Measurements from ENCODE around the gene ADAMTS17. TPM values are rescaled to one million over a fixed set of nuclear protein-coding genes. Genes with fewer than 3 reads are reported as not detected.

Gene ADAMTS17
- total and polyA plus RNA-seq, 2 experiments from 2014 or later: 3.7 to 4.4 TPM

DNA sequence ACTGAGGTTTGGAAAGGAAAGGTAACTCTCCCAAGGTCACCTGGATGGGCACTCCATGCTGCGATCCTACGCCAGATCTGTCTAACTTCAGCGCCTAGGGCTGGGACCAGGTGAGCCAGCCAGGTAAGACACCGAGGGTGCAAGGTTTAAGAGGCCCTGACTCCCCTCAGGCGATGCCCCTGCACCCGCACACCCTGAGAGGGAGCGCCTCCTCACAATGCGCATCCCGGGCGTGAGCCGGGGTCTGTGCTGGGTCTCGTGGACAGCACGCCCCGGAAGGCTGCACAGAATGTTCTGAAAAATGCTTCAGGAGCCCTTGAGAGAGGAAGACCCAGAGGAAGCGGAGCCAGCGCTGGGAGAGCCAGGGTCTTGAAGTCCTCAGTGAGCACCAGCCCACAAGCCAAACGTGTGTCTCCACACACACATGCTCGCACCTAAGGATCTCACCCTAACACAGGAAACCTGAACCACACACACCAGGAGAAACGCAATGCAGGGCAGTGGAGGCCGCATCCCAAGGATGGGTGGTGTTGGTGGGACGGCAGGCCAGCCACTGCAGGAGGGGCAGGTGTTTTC lies 142.0 kb downstream of the ADAMTS17 start:
- Histone ChIP-seq H3K27me3 (no peaks in the 10 kb centered on the region), H3K9me3 (ENCODE audit: low read depth) (no peaks in the 10 kb centered on the region), H3K79me2 (no peaks in the 10 kb centered on the region), H3K36me3 (replicated peaks; ENCODE audit: insufficient read depth, low read depth) (no peaks in the 10 kb centered on the region), H3K4me3 (no peak overlapping the region), H3K27ac (no peak overlapping the region), H4K20me1 (ENCODE audit: insufficient read depth, poor library complexity, severe bottlenecking) (no peaks in the 10 kb centered on the region), H3K4me2 (no peak overlapping the region), H3K4me1 (ENCODE audit: insufficient read depth) (peaks cover 18% of the 10 kb centered on the region), H2AFZ (no peak overlapping the region), H3K9me2 (replicated peaks; ENCODE audit: insufficient read depth) (no peaks in the 10 kb centered on the region)
- 97% methylated on average over 21 of the region's 21 CpGs for WGBS (ENCODE audit: low lambda C conversion rate, missing lambda C conversion rate)
- DNase-seq (ENCODE audit: low spot score): no peak
- TF ChIP-seq, protein P1, sequence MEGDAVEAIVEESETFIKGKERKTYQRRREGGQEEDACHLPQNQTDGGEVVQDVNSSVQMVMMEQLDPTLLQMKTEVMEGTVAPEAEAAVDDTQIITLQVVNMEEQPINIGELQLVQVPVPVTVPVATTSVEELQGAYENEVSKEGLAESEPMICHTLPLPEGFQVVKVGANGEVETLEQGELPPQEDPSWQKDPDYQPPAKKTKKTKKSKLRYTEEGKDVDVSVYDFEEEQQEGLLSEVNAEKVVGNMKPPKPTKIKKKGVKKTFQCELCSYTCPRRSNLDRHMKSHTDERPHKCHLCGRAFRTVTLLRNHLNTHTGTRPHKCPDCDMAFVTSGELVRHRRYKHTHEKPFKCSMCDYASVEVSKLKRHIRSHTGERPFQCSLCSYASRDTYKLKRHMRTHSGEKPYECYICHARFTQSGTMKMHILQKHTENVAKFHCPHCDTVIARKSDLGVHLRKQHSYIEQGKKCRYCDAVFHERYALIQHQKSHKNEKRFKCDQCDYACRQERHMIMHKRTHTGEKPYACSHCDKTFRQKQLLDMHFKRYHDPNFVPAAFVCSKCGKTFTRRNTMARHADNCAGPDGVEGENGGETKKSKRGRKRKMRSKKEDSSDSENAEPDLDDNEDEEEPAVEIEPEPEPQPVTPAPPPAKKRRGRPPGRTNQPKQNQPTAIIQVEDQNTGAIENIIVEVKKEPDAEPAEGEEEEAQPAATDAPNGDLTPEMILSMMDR (IDR thresholded peaks at IDR 0.05; ENCODE audit: poor library complexity): no peak
- TF ChIP-seq EZH2phosphoT487 (IDR thresholded peaks at IDR 0.05; ENCODE audit: low read depth, severe bottlenecking, unreplicated experiment) (no peak), EZH2 (IDR thresholded peaks at IDR 0.05; ENCODE audit: borderline replicate concordance) (no peak)

DNA sequence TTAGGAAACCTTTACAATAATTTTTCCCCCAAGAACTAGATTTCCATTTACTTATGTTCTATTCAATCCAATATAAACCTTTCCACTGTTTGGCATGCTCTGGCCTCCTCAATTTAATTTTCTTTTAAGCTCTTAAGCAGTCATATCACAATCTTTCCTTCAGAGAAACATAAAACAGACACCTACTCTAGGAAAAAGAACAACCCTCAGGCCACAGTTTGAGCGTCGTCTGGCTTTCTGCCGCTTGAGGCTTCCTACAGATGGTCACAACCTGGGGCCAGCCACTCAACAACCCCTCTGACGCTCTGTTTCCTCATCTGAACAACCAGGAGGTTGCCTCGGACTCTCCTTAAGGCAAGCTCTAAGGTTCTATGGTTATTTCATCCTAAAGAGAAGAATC lies 143.3 kb downstream of the ADAMTS17 start:
- H3K4me3 ChIP-seq: no peak overlapping the region
- no peak overlapping the region for H3K27ac ChIP-seq
- H3K9me3 ChIP-seq (ENCODE audit: low read depth): no peaks in the 10 kb centered on the region
- H3K4me1 ChIP-seq (ENCODE audit: insufficient read depth): peaks cover 18% of the 10 kb centered on the region
- no peak for DNase-seq (ENCODE audit: low spot score)
- no peak for TF ChIP-seq EZH2 (IDR thresholded peaks at IDR 0.05; ENCODE audit: borderline replicate concordance)
- TF ChIP-seq EZH2phosphoT487 (IDR thresholded peaks at IDR 0.05; ENCODE audit: low read depth, severe bottlenecking, unreplicated experiment): no peak
- TF ChIP-seq, protein P1 (IDR thresholded peaks at IDR 0.05; ENCODE audit: poor library complexity): no peak
- H3K9me2 ChIP-seq (replicated peaks; ENCODE audit: insufficient read depth): no peaks in the 10 kb centered on the region
- H2AFZ ChIP-seq: no peak overlapping the region
- WGBS (ENCODE audit: low lambda C conversion rate, missing lambda C conversion rate): 44% methylated on average over 5 of the region's 5 CpGs
- H3K36me3 ChIP-seq (replicated peaks; ENCODE audit: insufficient read depth, low read depth): no peaks in the 10 kb centered on the region
- H3K79me2 ChIP-seq: no peaks in the 10 kb centered on the region
- H3K4me2 ChIP-seq: no peak overlapping the region
- no peaks in the 10 kb centered on the region for H4K20me1 ChIP-seq (ENCODE audit: insufficient read depth, poor library complexity, severe bottlenecking)
- H3K27me3 ChIP-seq: no peaks in the 10 kb centered on the region

DNA sequence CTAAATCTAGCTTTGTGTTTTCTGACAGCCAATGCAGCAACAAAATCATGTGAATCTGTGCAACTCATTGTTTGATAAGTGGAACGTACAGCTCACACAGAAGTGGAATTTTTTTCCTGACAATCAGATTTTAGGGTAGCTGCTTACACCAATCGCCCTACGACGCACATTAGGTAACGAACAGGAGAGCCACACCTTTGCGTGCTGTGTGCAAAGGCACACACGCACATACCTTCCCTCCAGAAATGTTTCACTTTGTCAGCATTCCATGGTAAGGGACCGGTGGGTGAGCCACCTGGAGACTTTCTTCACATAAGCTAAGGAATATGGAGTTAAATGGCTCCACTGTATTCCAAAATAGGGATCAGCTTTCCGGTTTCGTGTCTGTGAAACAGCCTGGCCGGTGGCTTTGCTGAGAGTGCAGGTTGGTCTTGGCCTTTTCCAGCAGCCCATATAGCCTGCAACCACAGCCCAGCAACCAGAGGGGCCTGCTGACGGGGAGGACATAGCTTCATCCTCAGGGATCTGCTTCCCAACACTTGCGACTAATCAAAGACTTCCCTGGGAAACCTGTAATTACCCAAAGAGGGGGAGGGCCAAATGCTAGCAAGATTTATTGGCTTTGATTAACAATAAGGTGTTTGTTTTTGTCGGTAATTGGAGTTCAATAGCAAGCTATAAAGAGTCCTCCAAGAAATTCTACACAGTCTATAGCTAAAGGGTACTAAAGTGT lies 145.3 kb downstream of the ADAMTS17 start:
- no peak for DNase-seq (ENCODE audit: low spot score)
- Histone ChIP-seq H3K36me3 (replicated peaks; ENCODE audit: insufficient read depth, low read depth) (no peaks in the 10 kb centered on the region), H3K9me2 (replicated peaks; ENCODE audit: insufficient read depth) (no peaks in the 10 kb centered on the region), H3K27me3 (no peaks in the 10 kb centered on the region), H3K4me2 (no peak overlapping the region), H2AFZ (no peak overlapping the region), H4K20me1 (ENCODE audit: insufficient read depth, poor library complexity, severe bottlenecking) (no peaks in the 10 kb centered on the region), H3K4me3 (no peak overlapping the region), H3K27ac (no peak overlapping the region), H3K4me1 (ENCODE audit: insufficient read depth) (peaks cover 7% of the 10 kb centered on the region), H3K9me3 (ENCODE audit: low read depth) (no peaks in the 10 kb centered on the region), H3K79me2 (no peaks in the 10 kb centered on the region)
- TF ChIP-seq, protein P1 (IDR thresholded peaks at IDR 0.05; ENCODE audit: poor library complexity): no peak
- TF ChIP-seq EZH2 (IDR thresholded peaks at IDR 0.05; ENCODE audit: borderline replicate concordance) (no peak), EZH2phosphoT487 (IDR thresholded peaks at IDR 0.05; ENCODE audit: low read depth, severe bottlenecking, unreplicated experiment) (no peak)
- 75% methylated on average over 14 of the region's 14 CpGs for WGBS (ENCODE audit: low lambda C conversion rate, missing lambda C conversion rate)

All from hepatocyte (in vitro differentiated cells).